GM12872 (cell line): ENCODE data around the gene PCDH9.

ENCODE experiments used
- TF ChIP-seq, protein P1 (sequence below): IDR thresholded peaks from 3 replicates; pipeline ENCODE4 v1.5.1; 2011; ENCODE audit warnings: low read depth, mild to moderate bottlenecking, low read length, moderate library complexity; ENCODE audit not compliant: insufficient read depth

PCDH9 gene

DNA sequence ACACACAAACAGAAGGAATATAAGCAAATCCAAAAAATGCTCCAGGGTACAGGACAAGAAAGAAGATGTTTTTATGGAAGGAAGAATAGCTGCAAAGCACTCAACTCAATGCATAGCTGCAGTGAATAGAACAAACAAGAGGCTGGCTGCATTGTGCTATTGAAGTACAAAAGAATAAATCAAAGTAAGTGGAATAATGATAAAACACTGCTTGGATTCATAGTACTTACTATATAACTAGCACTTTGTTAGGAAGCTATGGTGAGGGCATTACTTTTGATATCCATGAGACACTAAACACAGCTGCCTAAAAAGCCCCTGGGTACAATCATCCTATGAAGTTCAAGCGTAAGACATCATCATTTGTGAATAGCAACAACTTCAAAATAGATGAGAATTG, 350.1 kb downstream of the PCDH9 start:
- TF ChIP-seq, protein P1, sequence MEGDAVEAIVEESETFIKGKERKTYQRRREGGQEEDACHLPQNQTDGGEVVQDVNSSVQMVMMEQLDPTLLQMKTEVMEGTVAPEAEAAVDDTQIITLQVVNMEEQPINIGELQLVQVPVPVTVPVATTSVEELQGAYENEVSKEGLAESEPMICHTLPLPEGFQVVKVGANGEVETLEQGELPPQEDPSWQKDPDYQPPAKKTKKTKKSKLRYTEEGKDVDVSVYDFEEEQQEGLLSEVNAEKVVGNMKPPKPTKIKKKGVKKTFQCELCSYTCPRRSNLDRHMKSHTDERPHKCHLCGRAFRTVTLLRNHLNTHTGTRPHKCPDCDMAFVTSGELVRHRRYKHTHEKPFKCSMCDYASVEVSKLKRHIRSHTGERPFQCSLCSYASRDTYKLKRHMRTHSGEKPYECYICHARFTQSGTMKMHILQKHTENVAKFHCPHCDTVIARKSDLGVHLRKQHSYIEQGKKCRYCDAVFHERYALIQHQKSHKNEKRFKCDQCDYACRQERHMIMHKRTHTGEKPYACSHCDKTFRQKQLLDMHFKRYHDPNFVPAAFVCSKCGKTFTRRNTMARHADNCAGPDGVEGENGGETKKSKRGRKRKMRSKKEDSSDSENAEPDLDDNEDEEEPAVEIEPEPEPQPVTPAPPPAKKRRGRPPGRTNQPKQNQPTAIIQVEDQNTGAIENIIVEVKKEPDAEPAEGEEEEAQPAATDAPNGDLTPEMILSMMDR, result no peak

DNA sequence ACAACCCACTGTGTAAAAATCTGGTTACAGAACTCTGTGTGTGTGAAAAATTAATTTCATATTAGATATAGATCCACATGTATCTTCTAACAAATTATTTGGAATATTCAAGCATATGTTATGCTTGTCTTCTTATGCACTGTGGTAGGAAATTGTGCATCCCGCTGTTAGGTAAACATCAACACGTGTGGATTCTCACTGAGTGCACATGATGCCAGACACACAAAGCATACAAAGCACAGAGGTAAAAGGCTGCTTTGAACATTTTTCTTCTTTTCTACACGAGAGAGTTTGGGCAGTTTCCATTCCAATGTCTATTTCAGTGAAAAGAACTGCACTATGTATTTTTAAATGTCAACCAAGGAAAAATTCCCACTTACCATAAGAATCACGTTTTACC, 354.9 kb downstream of the PCDH9 start:
- TF ChIP-seq, protein P1, result no peak

DNA sequence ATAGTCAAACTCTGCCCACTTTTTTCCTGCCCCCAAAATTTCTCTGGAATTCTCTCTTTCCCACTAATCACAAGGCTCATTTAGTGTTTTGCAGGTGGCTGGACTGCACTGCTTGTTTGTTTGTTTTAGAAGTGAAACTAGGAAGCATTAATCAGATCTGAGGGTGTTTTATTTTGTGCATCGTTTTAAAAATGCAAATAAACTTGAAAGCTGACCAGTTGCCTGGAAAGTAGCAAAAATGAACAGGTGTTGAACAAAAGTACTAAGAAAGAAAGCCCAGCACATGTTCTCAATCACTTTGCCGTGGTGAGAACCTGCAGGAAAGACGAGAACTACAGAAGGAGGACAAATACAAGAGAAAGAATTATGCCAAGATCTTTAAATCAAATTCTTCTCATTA, 365.5 kb downstream of the PCDH9 start:
- TF ChIP-seq, protein P1, result no peak

DNA sequence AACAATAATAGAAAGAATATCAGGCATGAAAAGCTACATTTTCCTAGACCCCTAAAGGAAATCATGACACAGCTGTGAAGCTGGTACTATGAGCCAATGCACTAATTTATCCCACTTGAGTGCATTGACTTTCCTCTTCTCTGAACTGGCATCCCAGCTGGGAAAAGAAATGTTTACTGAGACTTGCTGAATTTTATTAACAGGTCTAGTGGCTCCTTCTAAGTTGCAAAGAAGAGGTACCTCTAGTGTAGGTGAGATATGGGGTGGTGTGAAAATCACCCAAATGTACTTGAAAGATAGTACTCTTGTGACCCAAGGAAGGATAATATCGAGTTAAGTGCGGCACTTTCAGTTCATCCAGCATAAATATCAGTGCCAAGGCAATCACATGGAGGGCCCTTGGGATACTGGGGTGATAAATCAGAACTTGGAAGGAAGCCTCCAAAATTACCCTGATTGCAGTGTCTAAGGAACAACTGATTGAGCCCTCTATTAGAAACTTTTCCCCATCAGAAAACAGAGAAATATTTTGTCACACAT, 369.2 kb downstream of the PCDH9 start:
- TF ChIP-seq, protein P1, result no peak

DNA sequence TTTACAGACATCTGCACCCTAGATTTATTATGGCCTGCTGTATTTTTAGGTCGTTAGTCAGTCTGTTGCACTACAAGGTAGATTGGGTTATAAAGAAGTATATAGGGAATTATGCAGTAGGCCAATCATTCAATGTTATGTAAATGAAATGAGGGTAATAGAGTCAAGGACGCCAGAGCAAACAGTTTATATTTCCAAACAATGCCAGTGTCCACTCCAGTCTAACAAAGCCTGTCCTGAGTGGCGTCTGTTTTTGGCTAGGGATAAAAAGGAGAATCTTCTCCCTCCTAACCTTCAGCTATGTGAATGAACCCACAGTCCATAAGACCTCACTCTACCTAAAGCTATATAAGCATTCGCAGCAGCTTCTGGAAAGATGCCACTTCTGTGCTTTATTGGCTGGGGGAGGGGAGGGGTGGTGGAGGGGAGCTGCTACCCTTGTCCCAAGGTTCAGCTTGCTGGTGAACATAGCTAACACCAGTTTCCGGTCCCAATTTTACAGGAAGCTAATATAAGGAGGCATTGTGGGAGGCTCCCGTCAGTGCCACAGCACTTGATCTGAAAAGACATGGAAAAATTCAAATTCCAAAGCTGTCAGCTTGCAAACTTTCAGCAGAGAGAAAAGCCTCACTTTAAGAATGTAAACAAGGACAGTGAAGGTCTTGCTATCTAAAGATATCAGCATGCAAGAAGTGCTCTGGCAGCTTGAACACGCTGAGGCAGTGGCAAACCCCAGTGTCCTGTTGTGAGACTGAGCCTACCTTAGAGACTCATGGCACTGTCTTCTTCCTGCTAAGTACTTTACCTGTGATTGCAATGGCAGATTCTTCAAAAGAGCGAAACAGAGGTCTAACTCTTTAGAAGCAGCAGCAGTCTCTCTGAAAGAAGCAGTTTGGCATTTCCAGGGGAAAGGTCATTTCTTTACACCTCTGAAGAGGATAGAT, 369.9 kb downstream of the PCDH9 start:
- TF ChIP-seq, protein P1, result no peak

DNA sequence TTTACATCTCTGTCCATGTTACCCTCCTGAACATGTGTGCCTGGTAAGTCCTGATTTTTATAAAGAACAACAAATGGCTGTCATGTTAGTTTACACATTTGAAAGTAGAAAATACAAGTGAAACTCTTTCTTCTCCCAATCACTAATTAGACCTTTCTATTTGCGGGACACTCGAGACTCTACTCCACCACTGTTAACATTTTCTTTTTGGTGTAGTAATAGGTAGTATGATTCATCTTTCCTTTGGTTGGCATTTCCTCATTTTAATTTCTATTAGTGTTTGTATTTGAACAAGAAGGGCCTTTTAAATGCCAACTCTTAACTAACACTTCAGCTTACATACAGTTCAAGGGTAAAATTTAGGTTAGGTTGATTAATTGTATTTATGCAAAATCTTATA, 371.1 kb downstream of the PCDH9 start:
- TF ChIP-seq, protein P1, result no peak

DNA sequence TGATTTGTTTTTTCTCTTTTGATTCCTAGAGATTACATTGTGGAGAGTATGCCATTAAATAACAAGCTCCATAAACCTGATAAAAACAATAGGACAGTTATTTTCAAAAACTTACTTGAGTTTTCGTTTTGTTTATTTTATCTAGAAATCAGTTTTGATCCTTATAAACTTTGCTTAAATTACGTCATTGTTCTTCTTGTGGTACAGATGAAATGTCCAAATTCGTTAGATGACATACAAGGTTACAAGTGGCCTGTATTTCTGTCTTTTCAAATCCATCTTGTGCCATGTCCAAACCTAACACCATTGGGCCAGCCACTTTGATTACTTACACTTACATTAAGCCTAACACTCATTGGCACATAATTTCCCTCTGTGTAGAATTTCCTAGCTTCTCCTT, 372.0 kb downstream of the PCDH9 start:
- TF ChIP-seq, protein P1, result no peak
